Smooth muscle cell (in vitro differentiated cells): Measurements from ENCODE around the gene TBC1D4. TPM values are rescaled to one million over a fixed set of nuclear protein-coding genes. Genes with fewer than 3 reads are reported as not detected.

ENCODE experiments used
- DNase-seq: peaks from one replicate; lab custom pipeline; 2025; ENCODE audit not compliant: unreplicated experiment; lab: John Stamatoyannopoulos, UW
- H2AFZ ChIP-seq: fragments of 200-600 bp; sonication (generic); 2 replicates; pipeline ENCODE4 v1.6.0; 2016; ENCODE audit warnings: antibody characterized with exemption, low read depth, mild to moderate bottlenecking
- H3F3A ChIP-seq: fragments of 200-600 bp; sonication (generic); 2 replicates; pipeline ENCODE4 v1.6.0; 2017; ENCODE audit warnings: antibody characterized with exemption, low read depth
- H3K27ac ChIP-seq: fragments of 200-600 bp; sonication (generic); 2 replicates; pipeline ENCODE4 v1.5.1; 2016; ENCODE audit warnings: low read depth, mild to moderate bottlenecking
- H3K27me3 ChIP-seq: fragments of 200-600 bp; sonication (generic); 2 replicates; pipeline ENCODE4 v1.6.1; 2016; ENCODE audit warnings: low read depth, mild to moderate bottlenecking
- H3K36me3 ChIP-seq: fragments of 200-600 bp; sonication (generic); 2 replicates; pipeline ENCODE4 v1.5.1; 2016; ENCODE audit warnings: low read depth
- H3K4me1 ChIP-seq: fragments of 200-600 bp; sonication (generic); 2 replicates; pipeline ENCODE4 v1.5.1; 2016; ENCODE audit warnings: low read depth
- H3K4me2 ChIP-seq: fragments of 200-600 bp; sonication (generic); 2 replicates; pipeline ENCODE4 v1.6.0; 2016; ENCODE audit warnings: mild to moderate bottlenecking
- H3K4me3 ChIP-seq: fragments of 200-600 bp; sonication (generic); 2 replicates; pipeline ENCODE4 v1.5.1; 2016; ENCODE audit warnings: mild to moderate bottlenecking
- H3K79me2 ChIP-seq: fragments of 200-600 bp; sonication (generic); 2 replicates; pipeline ENCODE4 v1.6.0; 2016; ENCODE audit warnings: low read depth, mild to moderate bottlenecking
- H3K9ac ChIP-seq: fragments of 200-600 bp; sonication (generic); 2 replicates; pipeline ENCODE4 v1.6.0; 2016; ENCODE audit warnings: low read depth
- H3K9me3 ChIP-seq: fragments of 200-600 bp; sonication (generic); replicated peaks from 2 replicates; pipeline ENCODE4 v1.5.1; 2016; ENCODE audit warnings: low read depth
- H4K20me1 ChIP-seq: fragments of 200-600 bp; sonication (generic); 2 replicates; pipeline ENCODE4 v1.6.0; 2016; ENCODE audit warnings: low read depth
- CTCF ChIP-seq: fragments of 200-600 bp; sonication (generic); IDR thresholded peaks from 2 replicates; pipeline ENCODE4 v1.5.1; 2017; ENCODE audit warnings: borderline replicate concordance, mild to moderate bottlenecking, antibody characterized with exemption; ENCODE audit not compliant: insufficient read depth, poor library complexity, severe bottlenecking
- WGBS: methylation state at CpG from one replicate; pipeline ENCODE4 v1.1.7; 2016; ENCODE audit warnings: low lambda C conversion rate; 5-methylcytosine and 5-hydroxymethylcytosine counted together
- polyA plus RNA-seq: library from polyadenylated mRNA; unstranded; fragments of >200 nt; fragmentation: Nextera tagmentation; extraction: Ambion mirVana; gene quantifications from 2 replicates; pipeline ENCODE4 v1.2.1, GENCODE V29; 2016
- total RNA-seq: library from RNA; depleted of rRNA; stranded (reverse); fragments of >200 nt; gene quantifications from 2 replicates; pipeline ENCODE4 v1.2.3, GENCODE V29; 2014

The TBC1D4 gene
- total and polyA plus RNA-seq, 2 experiments from 2014 or later = 7.7 to 21.9 TPM

DNA sequence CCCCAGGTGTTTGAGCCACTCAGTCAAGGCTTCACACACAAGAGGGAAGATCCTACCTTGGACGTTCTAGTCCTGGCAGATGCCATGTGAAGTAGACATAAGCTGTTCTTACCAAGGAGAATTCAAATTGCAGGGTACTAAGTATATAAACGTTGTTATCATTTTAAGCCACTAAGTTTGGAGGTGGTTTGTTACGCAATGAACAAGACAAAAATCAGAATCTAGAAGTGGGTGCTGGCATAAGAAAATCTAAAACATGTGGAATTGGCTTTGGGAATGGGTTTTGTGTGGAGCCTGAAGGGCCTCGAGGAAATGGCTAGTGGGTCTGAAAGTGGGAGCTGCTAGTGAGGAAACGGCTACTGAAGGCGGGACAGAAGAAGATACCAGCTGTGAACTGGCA lies 83.9 kb downstream of the TBC1D4 start:
- Histone ChIP-seq H3K9me3 (no peaks in the 10 kb centered on the region), H3K36me3 (no peaks in the 10 kb centered on the region), H3K4me1 (no peaks in the 10 kb centered on the region), H3K4me3 (no peak overlapping the region), H4K20me1 (peaks cover 9% of the 10 kb centered on the region), H3K4me2 (no peak overlapping the region), H3K79me2 (no peaks in the 10 kb centered on the region), H3F3A (no peaks in the 10 kb centered on the region), H2AFZ (no peak overlapping the region), H3K27me3 (no peaks in the 10 kb centered on the region), H3K27ac (no peak overlapping the region), H3K9ac (no peak overlapping the region)
- DNase-seq = no peak
- no peak for TF ChIP-seq CTCF
- 93% methylated on average over 6 of the region's 6 CpGs for WGBS

GRCh38 chr13:75395901-75396300 lies 86.1 kb downstream of the TBC1D4 start:
- no peak overlapping the region for H2AFZ ChIP-seq
- no peak overlapping the region for H3K9ac ChIP-seq
- DNase-seq = no peak
- H3F3A ChIP-seq = no peaks in the 10 kb centered on the region
- H3K9me3 ChIP-seq = no peaks in the 10 kb centered on the region
- H3K27me3 ChIP-seq = no peaks in the 10 kb centered on the region
- no peaks in the 10 kb centered on the region for H3K36me3 ChIP-seq
- H3K4me3 ChIP-seq = no peak overlapping the region
- no peak overlapping the region for H3K4me2 ChIP-seq
- H3K4me1 ChIP-seq = no peaks in the 10 kb centered on the region
- peaks cover 14% of the 10 kb centered on the region for H4K20me1 ChIP-seq
- no peaks in the 10 kb centered on the region for H3K79me2 ChIP-seq
- no peak for TF ChIP-seq CTCF
- no peak overlapping the region for H3K27ac ChIP-seq
- 96% methylated on average over 4 of the region's 4 CpGs for WGBS

DNA sequence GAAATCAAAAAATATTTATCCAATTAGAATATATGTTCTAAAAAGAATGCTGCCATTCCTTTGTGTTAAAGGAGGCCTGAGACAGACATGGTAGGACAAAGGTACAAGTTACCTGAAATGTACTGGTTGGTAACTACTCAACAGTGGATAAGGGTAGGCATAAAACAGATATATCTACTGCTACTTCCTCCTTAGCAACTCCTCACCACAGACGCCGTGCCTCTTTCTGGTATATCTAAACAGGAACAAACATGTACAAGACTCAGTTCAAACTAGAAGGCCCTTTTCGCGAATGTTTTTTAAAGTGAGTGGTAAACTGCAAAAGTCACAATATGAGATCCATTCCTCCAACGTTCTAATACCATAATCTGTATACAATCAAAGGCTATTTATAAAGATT lies 86.9 kb downstream of the TBC1D4 start:
- Histone ChIP-seq H3K4me3 (no peak overlapping the region), H3K27ac (no peak overlapping the region), H3K4me1 (no peaks in the 10 kb centered on the region), H3K9me3 (no peaks in the 10 kb centered on the region), H3K36me3 (no peaks in the 10 kb centered on the region), H4K20me1 (peaks cover 14% of the 10 kb centered on the region), H3K79me2 (no peaks in the 10 kb centered on the region), H2AFZ (no peak overlapping the region), H3K9ac (no peak overlapping the region), H3F3A (no peaks in the 10 kb centered on the region), H3K27me3 (no peaks in the 10 kb centered on the region), H3K4me2 (no peak overlapping the region)
- WGBS = 87% methylated on average over 5 of the region's 5 CpGs
- DNase-seq = no peak
- TF ChIP-seq CTCF = no peak

DNA sequence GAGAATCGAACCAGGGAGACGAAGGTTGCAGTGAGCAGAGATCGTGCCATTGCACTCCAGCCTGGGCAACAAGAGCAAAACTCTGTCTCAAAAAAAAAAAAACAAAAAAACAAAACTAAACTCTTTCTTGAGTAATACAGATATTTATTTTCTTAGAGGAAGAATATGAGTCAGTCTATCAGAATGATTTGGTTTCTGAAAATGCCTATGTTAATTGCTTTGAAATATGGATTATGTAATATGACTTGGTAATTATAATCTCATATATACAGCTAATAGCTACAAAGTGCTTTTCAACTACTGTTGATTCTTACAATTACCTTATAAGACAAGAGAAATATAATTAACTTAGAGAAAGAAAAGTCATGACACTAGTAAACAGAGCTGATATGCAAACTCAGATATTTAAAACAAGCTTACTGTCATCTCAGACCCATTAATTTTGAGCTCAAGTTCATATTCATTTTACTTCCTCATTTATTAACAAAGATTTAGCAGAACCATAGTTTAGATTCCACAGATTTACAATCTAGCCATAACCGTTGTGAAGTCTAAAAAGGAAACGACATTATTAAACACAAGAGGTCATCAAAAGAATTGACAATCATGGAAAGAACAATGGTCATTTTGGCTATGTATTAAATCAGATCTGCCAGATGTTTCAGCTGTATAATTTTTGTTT lies 88.0 kb downstream of the TBC1D4 start:
- H3K79me2 ChIP-seq = no peaks in the 10 kb centered on the region
- TF ChIP-seq CTCF = no peak
- no peaks in the 10 kb centered on the region for H3K4me1 ChIP-seq
- no peak overlapping the region for H3K4me2 ChIP-seq
- H2AFZ ChIP-seq = no peak overlapping the region
- H3K27ac ChIP-seq = no peak overlapping the region
- WGBS = 88% methylated on average over 5 of the region's 5 CpGs
- H4K20me1 ChIP-seq = peaks cover 14% of the 10 kb centered on the region
- no peaks in the 10 kb centered on the region for H3K36me3 ChIP-seq
- H3K4me3 ChIP-seq = no peak overlapping the region
- no peaks in the 10 kb centered on the region for H3K9me3 ChIP-seq
- no peaks in the 10 kb centered on the region for H3K27me3 ChIP-seq
- no peaks in the 10 kb centered on the region for H3F3A ChIP-seq
- no peak overlapping the region for H3K9ac ChIP-seq
- no peak for DNase-seq
